GM21619 (cell line): ENCODE data around the gene DSC3.

ENCODE experiments used
- ATAC-seq: cut with Tn5 transposase; IDR thresholded peaks from one replicate; pipeline ENCODE4 v1.9.1; 2021; ENCODE audit not compliant: unreplicated experiment

The DSC3 gene

GRCh38 chr18:31042406-31043181, at the start of gene DSC3:
DSC3 (minus strand) TSS chr18:31042742; CDS start chr18:31042660, 82 bp downstream.
- no peak for ATAC-seq

DNA sequence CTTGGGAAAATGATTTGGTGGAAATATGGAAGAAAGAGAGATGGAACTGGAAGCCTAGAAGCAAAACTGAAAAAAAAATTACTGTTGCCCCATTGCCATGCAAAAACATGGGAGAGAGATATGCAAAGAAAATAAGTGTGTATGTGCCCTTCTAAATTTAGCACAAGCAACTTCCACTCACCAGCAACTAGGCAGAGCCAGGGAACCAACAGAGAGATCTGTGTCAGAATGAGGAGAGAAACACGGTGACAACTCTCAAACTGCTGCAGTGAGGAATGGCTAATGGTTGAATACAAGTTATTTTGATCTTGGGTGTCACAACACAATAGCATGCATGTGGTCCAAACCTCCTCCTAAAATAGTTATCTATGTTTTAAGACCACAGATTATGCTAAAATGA, 48.8 kb upstream of the DSC3 start:
- no peak for ATAC-seq

- ATAC-seq = no peak
Measured at GRCh38 chr18:31088532-31088931, 46.0 kb upstream of the DSC3 start.

DNA sequence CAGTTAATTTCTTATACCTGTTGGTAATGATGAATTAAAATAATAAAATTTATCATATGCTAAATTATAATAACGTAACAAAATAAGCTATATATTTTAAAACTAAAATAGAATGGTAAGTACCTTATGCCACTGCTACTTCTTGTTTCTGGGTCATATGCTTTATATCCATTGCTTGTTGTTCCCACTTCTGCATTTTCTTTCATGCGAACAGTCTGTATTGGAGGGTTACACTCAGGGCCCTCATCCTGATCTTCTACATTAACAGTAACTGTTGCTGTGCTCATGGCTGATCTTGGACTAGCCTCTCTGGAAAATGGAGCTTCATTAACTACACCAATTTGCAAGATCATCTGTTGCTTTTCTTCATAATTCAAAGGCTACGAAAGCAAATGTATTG, 37.4 kb upstream of the DSC3 start:
- no peak for ATAC-seq

- no peak for ATAC-seq
Measured at GRCh38 chr18:31077878-31078277, 35.3 kb upstream of the DSC3 start.

- no peak for ATAC-seq
Measured at GRCh38 chr18:31072175-31072574, 29.6 kb upstream of the DSC3 start.

- ATAC-seq = no peak
Measured at GRCh38 chr18:31070206-31070605, 27.7 kb upstream of the DSC3 start.

DNA sequence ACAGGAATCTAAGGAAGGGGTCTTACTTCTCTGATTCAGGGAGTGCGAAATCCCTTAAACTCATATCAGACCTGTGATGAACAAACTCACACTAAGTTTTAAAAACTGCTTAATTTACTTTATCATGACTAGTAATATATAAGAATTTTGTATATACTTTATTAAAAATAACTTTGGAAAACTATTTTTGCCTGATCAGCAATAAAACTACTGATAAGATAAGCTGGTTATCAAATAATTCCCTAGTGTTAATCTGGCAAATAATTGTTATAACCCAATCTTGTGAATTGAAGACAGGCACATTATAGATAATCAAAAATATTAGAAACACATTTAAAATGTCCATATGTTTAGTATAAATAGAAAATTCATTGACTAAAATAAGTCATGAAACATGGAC, 23.7 kb upstream of the DSC3 start:
- ATAC-seq = no peak

DNA sequence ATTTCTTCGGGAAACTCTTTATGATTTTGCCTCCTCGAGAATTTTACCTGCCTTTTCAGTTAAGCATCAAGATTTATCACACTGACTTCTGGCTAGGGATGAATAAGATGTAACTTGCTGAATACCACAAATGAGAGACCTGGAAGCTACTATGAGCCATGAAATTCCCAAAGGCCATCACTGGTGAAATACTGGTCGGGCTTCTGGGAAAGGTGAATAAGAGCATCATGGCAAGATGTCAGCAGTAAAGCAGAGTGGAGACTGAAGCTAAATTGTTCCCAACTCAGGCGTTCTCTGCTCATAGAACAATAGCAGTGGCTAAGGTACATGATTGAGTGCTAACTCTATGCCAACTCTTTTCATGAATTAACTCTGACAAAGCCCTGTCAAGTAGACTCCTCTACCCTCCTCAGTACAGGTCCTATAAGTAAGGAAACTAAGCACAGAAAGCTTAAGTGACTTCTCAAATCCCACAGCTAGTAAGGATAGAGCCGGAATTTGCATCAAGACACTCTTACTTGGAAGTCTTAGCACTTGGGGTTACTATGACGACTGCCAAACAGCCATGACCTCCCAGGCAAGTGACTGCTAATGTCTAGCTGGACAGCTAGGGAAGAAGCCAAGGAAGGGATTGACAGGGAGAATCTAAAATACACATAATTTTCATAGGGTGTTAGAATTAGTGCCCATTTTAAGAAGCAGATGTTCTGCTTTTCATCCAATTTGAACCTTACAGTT, 22.7 kb upstream of the DSC3 start:
- no peak for ATAC-seq

- no peak for ATAC-seq
Measured at GRCh38 chr18:31064130-31064529, 21.6 kb upstream of the DSC3 start.

- no peak for ATAC-seq
Measured at GRCh38 chr18:31061945-31062344, 19.4 kb upstream of the DSC3 start.

GRCh38 chr18:31058897-31059296, 16.4 kb upstream of the DSC3 start:
- ATAC-seq = no peak

- no peak for ATAC-seq
Measured at GRCh38 chr18:31057917-31058316, 15.4 kb upstream of the DSC3 start.

- no peak for ATAC-seq
Measured at GRCh38 chr18:31057051-31057450, 14.5 kb upstream of the DSC3 start.

DNA sequence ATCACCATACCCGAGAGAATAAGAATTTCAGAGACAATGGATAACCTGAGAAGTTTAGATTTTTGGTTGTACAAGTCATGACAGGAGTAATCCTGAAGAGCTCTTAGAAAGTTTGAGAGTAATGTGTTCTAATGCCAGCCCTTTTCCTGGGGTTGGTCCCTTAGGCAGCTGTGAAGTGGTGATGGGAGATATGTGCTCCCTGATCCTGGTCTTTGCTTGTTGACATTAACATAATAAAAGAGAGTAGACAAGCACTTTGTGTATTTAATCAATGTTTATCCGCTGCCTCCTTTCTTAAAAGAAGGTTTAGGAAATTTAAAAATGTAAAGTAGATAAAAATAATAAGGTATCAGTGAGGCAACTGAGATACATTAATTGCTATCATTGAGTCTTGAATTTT, 13.8 kb upstream of the DSC3 start:
- ATAC-seq = no peak

DNA sequence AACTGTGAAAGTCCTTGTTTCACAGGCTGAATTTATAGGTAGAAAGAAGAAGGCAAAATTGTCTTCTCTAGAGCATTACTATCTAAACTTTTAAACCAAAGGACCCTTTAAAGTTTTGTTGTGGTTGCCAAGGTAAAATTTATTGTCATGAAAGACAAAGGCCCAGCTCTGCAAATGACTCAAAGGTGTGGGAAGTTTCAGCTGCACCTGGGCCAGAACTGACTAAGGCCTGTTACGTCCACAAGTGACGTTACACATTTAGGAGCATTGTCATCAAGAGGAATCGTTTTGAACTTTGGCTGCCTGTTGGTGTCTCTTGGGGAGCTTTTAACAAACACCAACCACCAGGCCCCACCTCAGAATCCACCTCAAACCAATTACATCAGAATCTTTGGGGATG, 8.1 kb upstream of the DSC3 start:
- ATAC-seq = no peak

DNA sequence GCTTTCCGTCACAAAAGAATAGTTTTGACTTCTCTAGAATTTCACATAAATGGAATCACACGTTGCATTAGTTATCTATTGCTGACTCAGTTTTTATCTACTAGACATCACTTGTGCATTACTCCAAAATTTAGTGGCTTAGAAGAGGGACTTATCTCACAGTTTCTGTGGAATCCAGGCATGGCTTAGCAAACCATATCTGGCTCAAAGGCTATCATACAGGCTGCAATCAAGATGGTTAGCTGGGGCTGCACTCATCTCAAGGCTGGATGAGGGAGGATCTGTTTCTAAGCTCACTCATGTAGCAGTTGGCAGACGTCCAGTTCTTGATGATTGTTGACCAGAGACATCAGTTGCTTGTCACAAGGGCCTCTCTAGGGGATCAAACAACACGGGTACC, 6.6 kb upstream of the DSC3 start:
- ATAC-seq = no peak

GRCh38 chr18:31048216-31048615, 5.7 kb upstream of the DSC3 start:
- no peak for ATAC-seq

DNA sequence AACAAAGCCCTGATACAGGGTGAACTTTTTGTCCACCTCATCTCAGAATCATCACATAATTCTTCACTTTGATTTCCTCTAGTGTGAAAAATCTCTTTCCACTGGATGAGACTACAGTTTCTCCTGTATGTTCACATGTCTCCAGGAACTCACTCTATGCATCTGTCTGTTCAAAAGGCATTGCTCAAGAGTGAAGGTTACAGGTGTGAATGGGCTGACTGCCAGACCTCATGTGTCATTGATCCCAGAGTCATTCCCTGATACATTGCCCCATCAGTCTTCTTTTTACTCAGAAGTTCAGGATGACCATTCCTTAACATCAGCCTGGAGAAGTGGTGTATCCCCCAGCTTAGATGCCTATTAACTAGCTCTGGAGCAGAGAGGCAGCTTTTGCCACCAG, 4.4 kb upstream of the DSC3 start:
- ATAC-seq = no peak

GRCh38 chr18:31045599-31045998, 3.1 kb upstream of the DSC3 start:
- ATAC-seq = no peak

DNA sequence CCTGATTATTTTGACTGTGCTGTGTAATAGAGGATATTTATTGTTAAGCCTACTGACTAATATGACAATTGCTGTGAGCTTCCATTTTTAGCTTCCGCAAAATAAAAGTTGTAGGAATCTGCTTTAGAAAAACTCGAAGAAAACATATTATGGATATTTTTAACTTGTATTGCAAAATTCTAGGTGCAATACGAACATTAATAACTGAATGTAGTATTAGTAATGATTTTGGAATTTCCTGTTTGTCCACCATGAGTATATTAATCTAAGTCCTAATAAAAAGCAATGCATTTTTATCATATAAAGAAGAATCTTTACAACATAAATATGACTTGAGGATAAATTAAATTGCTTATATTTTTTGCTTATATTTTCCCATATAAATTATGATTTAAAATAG, 2.4 kb upstream of the DSC3 start:
- no peak for ATAC-seq

GRCh38 chr18:31043709-31044108, 1.2 kb upstream of the DSC3 start:
- ATAC-seq = no peak

DNA sequence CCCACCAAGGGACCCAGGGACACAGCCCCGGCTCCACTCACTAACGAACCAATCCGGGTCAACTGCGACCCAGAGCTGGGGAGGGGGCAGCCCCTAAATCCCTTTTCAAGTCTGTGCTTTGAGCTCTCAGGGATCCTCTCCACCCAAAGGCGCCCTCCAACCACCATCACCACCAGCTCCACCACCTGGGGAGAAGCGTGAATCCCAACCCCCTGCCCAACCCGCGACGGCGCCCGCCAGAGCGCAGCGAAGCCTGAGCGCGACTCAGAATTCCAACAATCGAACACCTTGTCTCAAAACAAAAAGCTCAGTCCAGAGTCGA, 497 bp downstream of the DSC3 start:
- no peak for ATAC-seq
